ENCODE results near the gene KDM4D.
A peak's percentile ranks its signal among the peaks of the same experiment; 100 is the strongest.

KDM4D gene

DNA sequence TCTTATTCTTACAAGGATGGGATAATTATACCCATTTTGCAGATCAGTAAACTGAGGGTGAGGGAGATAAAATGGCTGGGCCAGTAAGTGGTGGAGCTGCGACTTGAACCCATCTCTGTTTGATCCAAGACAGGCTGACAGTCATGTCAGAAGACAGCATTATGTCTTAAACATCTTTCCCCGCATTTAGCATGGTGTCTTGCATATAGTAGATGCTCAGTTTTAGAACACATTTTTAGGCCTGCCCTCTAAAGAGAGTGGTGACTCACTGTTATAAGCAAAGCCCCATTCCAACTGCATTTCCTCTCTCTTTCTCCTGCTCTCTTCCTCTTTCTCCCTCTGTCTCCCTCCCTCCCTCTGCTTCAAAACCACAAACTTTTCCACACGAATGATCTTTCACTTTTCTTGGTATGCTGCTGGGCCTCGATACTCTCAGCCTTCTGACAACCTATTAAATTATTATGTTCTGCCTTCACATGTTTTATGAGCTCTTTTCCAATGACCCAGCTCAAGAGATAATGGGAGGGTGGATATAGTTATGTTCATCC lies 25.4 kb upstream of the KDM4D start:
- no peak for DNase-seq (ENCODE audit: low read depth, low spot score)

DNA sequence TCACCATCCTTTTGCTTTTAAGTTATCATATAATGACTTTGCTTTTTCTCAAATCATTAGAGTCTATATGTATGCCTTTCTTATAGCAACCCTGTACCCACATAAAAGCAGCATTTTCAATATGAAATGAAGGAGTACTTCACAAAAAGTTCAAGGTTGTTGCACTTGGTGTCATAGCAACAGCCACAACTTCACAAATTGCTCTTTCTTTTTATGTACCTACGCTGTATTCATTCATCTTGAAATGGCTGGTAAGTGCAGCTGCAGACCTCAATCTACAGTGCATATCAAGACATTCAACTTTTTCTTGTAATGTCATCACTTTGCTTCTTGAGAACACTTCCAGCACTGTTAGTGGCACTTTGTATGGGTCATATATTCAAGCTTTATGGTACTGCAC lies 18.8 kb upstream of the KDM4D start:
- peak; percentile 79 for DNase-seq (ENCODE audit: low read depth, low spot score)
- H3K4me3 ChIP-seq (ENCODE audit: low read length) = no peak overlapping the region

More for the DNA sequence above, 25.4 kb upstream of the KDM4D start:
- no peak overlapping the region for H3K4me3 ChIP-seq (ENCODE audit: low read length)

GRCh38 chr11:94956963-94957362 lies 16.5 kb upstream of the KDM4D start:
- DNase-seq (ENCODE audit: low read depth, low spot score) = no peak
- no peak overlapping the region for H3K4me3 ChIP-seq (ENCODE audit: low read length)

GRCh38 chr11:94958121-94958696 lies 15.3 kb upstream of the KDM4D start:
- DNase-seq (ENCODE audit: low read depth, low spot score) = no peak
- no peak overlapping the region for H3K4me3 ChIP-seq (ENCODE audit: low read length)

DNA sequence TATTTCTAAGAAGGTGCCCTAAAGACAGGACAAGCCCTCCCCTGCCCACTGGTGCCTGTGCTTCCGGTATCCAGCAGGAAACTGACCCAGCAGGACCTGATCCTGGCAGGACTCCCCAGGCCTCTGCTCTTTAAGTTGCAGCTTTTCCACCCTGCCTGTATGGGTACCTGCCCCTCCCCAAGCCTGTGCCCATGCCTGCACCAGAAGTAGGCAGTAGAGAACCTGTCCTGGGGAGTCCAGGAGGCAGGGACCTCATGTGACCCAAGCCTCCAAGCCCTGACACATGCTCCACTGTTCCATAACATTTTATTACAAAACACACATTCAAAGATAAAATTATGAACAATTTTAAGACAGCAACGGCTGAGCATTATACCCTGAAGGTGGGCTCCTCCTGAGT lies 14.3 kb upstream of the KDM4D start:
- no peak for DNase-seq (ENCODE audit: low read depth, low spot score)
- no peak overlapping the region for H3K4me3 ChIP-seq (ENCODE audit: low read length)

DNA sequence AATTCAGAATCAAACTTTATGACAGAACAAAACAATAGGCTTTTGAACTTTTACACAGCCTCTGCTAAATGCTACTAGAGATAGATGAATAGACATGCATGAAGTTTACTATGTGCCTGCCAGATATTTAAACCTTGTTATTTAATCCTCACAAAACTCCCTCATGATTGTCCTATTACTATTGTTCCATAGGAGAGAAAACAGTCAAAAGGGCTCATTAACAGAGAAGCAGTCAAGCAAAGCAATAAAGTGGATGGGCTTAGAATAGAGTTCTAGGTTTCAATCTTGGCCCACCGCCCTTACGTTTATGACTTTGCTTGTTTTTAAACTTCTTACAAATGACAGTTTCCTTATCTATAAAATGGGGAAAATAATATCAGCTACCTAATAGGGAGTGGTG lies 13.0 kb upstream of the KDM4D start:
- H3K4me3 ChIP-seq (ENCODE audit: low read length) = no peak overlapping the region
- DNase-seq (ENCODE audit: low read depth, low spot score) = no peak

GRCh38 chr11:94961255-94961654 lies 12.3 kb upstream of the KDM4D start:
- no peak for DNase-seq (ENCODE audit: low read depth, low spot score)

GRCh38 chr11:94964934-94965333 lies 8.6 kb upstream of the KDM4D start:
- DNase-seq (ENCODE audit: low read depth, low spot score) = no peak
- H3K4me3 ChIP-seq (ENCODE audit: low read length) = no peak overlapping the region

More at GRCh38 chr11:94961255-94961654, 12.3 kb upstream of the KDM4D start:
- H3K4me3 ChIP-seq (ENCODE audit: low read length) = no peak overlapping the region

DNA sequence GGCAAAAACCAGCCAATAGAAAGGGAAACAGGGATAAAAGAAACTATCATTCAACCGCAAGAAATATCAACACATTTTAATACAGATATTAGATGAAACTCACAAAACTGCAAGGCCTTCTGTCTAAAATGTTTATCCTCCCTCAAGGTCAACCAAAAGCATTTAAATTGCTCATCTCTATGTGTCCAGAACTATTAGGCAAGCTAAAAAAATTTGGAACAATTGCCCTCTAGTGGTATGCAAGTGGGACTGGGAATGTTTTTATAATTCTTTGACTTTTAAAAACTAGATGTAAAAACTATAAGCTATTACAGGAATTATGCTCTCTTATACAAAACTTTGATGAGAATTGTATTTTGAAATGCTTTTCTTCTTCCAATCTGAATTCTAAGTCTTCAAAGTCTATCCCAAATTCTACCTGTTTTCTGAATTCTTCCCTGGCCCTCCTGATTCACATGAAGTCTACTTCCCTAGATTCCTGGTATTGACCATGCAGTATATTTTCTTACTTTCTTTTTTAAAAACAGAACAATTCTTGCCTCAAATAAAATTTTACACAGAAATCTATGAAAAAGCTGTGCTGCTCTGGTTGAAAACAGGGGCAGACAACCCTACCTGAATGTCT lies 5.1 kb upstream of the KDM4D start:
- DNase-seq (ENCODE audit: low read depth, low spot score) = no peak

DNA sequence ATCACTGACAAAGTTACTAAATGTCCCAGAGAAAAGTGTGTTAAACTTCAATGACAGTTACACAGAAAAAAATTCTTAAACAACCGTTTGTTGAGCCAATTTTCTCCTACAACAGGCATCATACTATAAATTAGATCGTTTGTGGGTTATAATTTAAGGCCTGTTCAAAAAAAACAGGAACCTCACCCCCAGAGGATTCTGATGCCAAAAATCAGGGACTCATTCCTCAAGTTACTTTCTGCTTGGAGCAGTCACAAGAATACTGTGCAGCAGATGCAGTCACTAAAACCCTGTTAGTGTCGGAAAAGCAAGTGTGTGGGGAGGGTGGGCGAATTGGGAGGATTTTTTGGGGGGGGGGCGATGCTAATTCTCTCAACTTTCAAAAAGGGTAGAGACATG lies 810 bp upstream of the KDM4D start:
- DNase-seq (ENCODE audit: low read depth, low spot score) = no peak
- H3K4me3 ChIP-seq (ENCODE audit: low read length) = peak overlapping the region; percentile 82

More for the DNA sequence above, 5.1 kb upstream of the KDM4D start:
- no peak overlapping the region for H3K4me3 ChIP-seq (ENCODE audit: low read length)

DNA sequence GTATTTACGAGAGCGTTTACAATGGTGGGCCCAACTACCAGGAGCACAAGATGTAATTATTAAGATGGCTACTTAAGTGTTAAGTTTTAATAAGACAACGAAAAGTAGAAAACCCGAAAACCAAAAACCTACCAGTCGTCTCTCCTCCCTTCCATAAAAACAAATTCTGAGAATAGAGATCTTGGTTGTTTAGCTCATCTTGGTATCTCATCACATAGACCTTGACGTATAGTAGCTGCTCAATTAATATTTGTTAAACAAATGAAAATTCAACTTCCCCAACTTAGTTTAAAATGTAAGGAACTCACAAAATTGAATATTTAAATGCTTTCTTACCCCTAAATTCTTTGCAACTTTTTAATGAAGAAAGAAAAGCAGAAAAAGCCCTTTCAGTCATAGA lies 669 bp downstream of the KDM4D start:
- H3K4me3 ChIP-seq (ENCODE audit: low read length) = peak overlapping the region; percentile 82
- no peak for DNase-seq (ENCODE audit: low read depth, low spot score)

- no peak overlapping the region for H3K4me3 ChIP-seq (ENCODE audit: low read length)
- no peak for DNase-seq (ENCODE audit: low read depth, low spot score)
Observed at GRCh38 chr11:94975599-94975998, 2.1 kb downstream of the KDM4D start.

GRCh38 chr11:94987378-94987777 lies 13.9 kb downstream of the KDM4D start:
- no peak for DNase-seq (ENCODE audit: low read depth, low spot score)

GRCh38 chr11:94988748-94989147 lies 15.2 kb downstream of the KDM4D start:
- no peak overlapping the region for H3K4me3 ChIP-seq (ENCODE audit: low read length)
- DNase-seq (ENCODE audit: low read depth, low spot score) = no peak

More at GRCh38 chr11:94987378-94987777, 13.9 kb downstream of the KDM4D start:
- no peak overlapping the region for H3K4me3 ChIP-seq (ENCODE audit: low read length)

DNA sequence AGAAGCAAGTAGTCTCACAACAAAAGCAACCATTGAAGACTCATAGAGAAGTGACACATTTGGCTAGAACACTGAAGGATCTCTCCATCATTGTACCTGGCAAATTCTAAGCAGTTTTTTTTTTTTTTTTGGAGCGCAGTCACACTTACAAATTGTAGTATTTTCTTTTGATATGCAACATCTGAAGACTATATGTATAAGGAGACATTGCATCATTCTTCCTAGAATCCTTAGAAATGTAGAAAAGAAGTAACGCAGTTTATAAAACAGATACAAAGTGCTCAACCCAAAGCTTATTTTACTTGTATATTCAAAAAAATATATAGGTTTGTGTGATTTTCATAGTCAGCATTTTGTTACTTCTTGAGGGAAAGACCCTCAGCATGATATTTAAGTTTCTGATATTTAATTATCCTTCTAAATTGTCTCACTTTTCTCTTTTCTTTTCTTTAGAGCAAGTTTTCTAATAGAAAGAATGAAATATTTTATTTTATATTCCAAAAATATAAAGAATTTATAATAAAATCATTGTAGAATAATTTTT lies 20.0 kb downstream of the KDM4D start:
- no peak overlapping the region for H3K4me3 ChIP-seq (ENCODE audit: low read length)
- DNase-seq (ENCODE audit: low read depth, low spot score) = no peak

DNA sequence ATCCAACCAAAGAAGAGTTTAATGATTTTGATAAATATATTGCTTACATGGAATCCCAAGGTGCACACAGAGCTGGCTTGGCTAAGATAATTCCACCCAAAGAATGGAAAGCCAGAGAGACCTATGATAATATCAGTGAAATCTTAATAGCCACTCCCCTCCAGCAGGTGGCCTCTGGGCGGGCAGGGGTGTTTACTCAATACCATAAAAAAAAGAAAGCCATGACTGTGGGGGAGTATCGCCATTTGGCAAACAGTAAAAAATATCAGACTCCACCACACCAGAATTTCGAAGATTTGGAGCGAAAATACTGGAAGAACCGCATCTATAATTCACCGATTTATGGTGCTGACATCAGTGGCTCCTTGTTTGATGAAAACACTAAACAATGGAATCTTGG lies 23.9 kb downstream of the KDM4D start:
- no peak for DNase-seq (ENCODE audit: low read depth, low spot score)

DNA sequence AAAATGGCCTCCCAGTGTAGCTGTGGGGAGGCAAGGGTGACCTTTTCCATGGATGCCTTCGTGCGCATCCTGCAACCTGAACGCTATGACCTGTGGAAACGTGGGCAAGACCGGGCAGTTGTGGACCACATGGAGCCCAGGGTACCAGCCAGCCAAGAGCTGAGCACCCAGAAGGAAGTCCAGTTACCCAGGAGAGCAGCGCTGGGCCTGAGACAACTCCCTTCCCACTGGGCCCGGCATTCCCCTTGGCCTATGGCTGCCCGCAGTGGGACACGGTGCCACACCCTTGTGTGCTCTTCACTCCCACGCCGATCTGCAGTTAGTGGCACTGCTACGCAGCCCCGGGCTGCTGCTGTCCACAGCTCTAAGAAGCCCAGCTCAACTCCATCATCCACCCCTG lies 24.8 kb downstream of the KDM4D start:
- no peak overlapping the region for H3K4me3 ChIP-seq (ENCODE audit: low read length)
- no peak for DNase-seq (ENCODE audit: low read depth, low spot score)

More for the DNA sequence above, 23.9 kb downstream of the KDM4D start:
- no peak overlapping the region for H3K4me3 ChIP-seq (ENCODE audit: low read length)

GRCh38 chr11:95003716-95004115 lies 30.2 kb downstream of the KDM4D start:
- DNase-seq (ENCODE audit: low read depth, low spot score) = no peak
- H3K4me3 ChIP-seq (ENCODE audit: low read length) = no peak overlapping the region

DNA sequence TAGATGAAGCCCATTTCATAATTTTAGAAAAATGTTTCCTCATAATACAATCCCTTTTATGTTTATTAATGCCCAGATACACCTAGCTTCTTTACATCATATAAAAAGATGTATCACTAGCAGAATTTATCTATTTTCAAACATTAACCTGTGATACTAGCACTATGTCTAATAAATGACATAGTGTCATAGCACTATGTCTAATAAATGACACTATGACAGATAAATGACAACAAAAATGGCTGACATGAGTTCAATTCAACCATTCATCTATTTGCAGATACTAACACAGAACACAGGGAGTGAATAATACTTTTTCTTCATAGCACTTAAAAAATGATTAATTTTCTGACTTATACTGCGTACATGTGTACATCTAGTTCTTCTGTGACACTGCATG lies 32.1 kb downstream of the KDM4D start:
- no peak for DNase-seq (ENCODE audit: low read depth, low spot score)
- no peak overlapping the region for H3K4me3 ChIP-seq (ENCODE audit: low read length)

- no peak for DNase-seq (ENCODE audit: low read depth, low spot score)
- no peak overlapping the region for H3K4me3 ChIP-seq (ENCODE audit: low read length)
Observed at GRCh38 chr11:95011376-95011775, 37.9 kb downstream of the KDM4D start.

Data from Jurkat, Clone E6-1 (cell line).